ENCODE data around the gene AATF. TPM values are rescaled to one million over a fixed set of nuclear protein-coding genes. Genes with fewer than 3 reads are reported as not detected.
A peak's percentile ranks its signal among the peaks of the same experiment; 100 is the strongest.

The AATF gene
- total and polyA plus RNA-seq, 9 of the 15 experiments (the other 6 are each of a cell fraction or from before 2014, with no cell fraction given): 34.5 to 133 (median 90.1) TPM

DNA sequence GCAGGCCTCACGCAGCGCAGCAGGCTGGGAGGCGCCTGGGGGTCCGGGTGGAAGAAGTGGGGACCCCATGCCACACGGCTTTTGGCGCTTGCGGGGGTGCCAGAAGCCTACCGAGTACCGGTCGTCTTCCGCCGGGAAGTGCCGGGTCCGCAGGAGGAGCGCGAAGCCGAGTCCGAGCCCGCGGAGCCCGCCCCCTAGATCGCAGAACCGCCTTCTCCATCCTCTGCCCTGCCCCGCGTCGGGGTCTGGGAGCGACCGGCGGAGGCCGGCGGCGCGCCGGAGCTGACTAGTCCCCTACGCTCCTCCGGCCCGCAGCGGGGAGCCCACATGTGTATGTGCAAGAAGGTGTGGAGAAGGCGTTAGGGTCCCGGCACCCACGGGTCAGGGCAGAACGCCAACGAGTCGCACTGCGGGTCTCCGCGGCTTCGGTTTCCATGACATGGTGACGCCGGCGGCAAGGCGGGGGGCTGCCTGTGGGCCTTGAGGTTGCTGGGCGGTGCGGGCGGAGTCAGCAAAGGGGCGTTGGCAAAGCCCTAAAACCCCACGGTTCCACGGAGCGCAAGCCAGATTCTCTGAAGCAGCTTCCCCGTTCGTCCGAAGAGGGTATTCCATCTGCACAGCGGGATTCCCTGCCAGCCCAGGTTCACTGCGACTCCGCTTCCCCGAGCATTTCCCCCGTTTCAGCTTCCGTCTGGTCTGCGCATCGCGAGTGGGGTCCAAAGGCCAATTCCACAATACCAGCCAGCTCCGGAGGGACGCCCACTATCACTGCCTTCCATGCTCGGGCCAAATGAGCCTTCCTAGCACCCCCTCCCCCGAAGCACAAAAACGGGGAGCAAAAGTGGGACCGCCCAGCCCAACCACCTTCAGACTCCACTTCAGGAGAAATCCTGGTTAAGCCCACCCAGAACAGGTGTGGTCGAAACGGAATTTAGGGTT is 13.8 kb upstream of the AATF start (continued):
- peak; percentile 67 for TF ChIP-seq CBX8 (IDR thresholded peaks at IDR 0.05; ENCODE audit: borderline replicate concordance, extremely low read depth, low read depth, low read length, poor library complexity, severe bottlenecking)

GRCh38 chr17:36935671-36936454 is 12.9 kb upstream of the AATF start:
- Histone ChIP-seq H3K27me3 (ENCODE audit: control insufficient read depth in 2 of 2, insufficient read depth in 2 of 2, low read length in 2 of 2) (peaks cover 92 to 96% of the 10 kb centered on the region in 2 experiments), H3K4me3 (peak overlapping the region; percentile 5; the same call in 1 of the 2 replicates)

More at GRCh38 chr17:36935671-36936454, 12.9 kb upstream of the AATF start:
- Histone ChIP-seq H2AFZ (ENCODE audit: low read depth, low read length) (no peak overlapping the region), H3K36me3 (ENCODE audit: control insufficient read depth, insufficient read depth, low read length) (no peaks in the 10 kb centered on the region), H4K20me1 (replicated peaks; ENCODE audit: control insufficient read depth, insufficient read depth, low read length) (peaks cover 49% of the 10 kb centered on the region), H3K9me3 (replicated peaks; ENCODE audit: control insufficient read depth, insufficient read depth, low read depth, low read length) (no peaks in the 10 kb centered on the region), H3K9me1 (ENCODE audit: control insufficient read depth, insufficient read depth, low read length) (peaks cover 3% of the 10 kb centered on the region), H3K4me2 (ENCODE audit: insufficient read depth, low read length) (no peak overlapping the region), H3K27ac (ENCODE audit: extremely low read depth, low read depth, low read length) (no peak overlapping the region), H3K9ac (ENCODE audit: insufficient read depth in 1 of 2, low read depth in 2 of 2, low read length in 2 of 2) (no peak overlapping the region), H3K79me2 (ENCODE audit: control insufficient read depth, insufficient read depth, low read length) (no peaks in the 10 kb centered on the region), H3K4me1 (replicated peaks in 1 of 2; ENCODE audit: control insufficient read depth in 2 of 2, insufficient read depth in 2 of 2, low read length in 2 of 2) (peaks cover 0 to 64% of the 10 kb centered on the region in 2 experiments; a peak in 3 of 5 replicates)
- FAIRE-seq (no peak), DNase-seq (ENCODE audit: extremely low read depth in 1 of 4, low spot score in 3 of 4) (peak in 3 of 4 experiments; percentile 43 to 50 (median 46)), ATAC-seq (0 out of 3 replicates have a peak, but pooled peaks have one; percentile 28)
- CTCF ChIA-PET (ENCODE audit: low intra/inter-chr PET ratio): no interaction called here
- in situ Hi-C loops (cut with MboI): no loop called here
- WGBS (ENCODE audit: insufficient coverage, low coverage, missing lambda C conversion rate): 3% methylated on average over 42 of the region's 49 CpGs
- BruUV-seq (replicated peaks): no TSS peak
- POLR2A ChIA-PET: no interaction called here
- intact Hi-C loops (cut with micrococcal nuclease): no loop called here
- no peak for TF ChIP-seq JUN (IDR thresholded peaks at IDR 0.05; ENCODE audit: borderline replicate concordance, low read depth, low read length)
- no peak for TF ChIP-seq JUN (CRISPR knock-in tag; IDR thresholded peaks at IDR 0.05; ENCODE audit: borderline replicate concordance)
- peak; percentile 64; the same call in 1 of the 2 replicates for TF ChIP-seq ZNF263 (CRISPR knock-in tag; IDR thresholded peaks at IDR 0.05; ENCODE audit: borderline replicate concordance)
- TF ChIP-seq CC2D1A (IDR thresholded peaks at IDR 0.05): no peak
- TF ChIP-seq HDAC8 (tag; IDR thresholded peaks at IDR 0.05): no peak
- no peak for TF ChIP-seq ELF2 (CRISPR knock-in tag; IDR thresholded peaks at IDR 0.05)
- TF ChIP-seq TGIF2 (CRISPR knock-in tag; IDR thresholded peaks at IDR 0.05): no peak
- no peak for TF ChIP-seq ZNF316 (IDR thresholded peaks at IDR 0.05)
- no peak for TF ChIP-seq ETV1 (tag; conservative IDR thresholded peaks at IDR 0.05; ENCODE audit: low read depth)
- peak; percentile 58; a peak in 3 of 4 replicates for TF ChIP-seq NRF1 (conservative IDR thresholded peaks at IDR 0.05 in 1 of 2, IDR thresholded peaks at IDR 0.05 in 1 of 2)
- TF ChIP-seq BDP1 (IDR thresholded peaks at IDR 0.05; ENCODE audit: insufficient read depth, insufficient read length): no peak
- 0 out of 2 replicates have a peak, but pooled peaks have one; percentile 1 for TF ChIP-seq EGR1 (conservative IDR thresholded peaks at IDR 0.05)
